HEK293 (cell line): Measurements from ENCODE around the gene C17orf107.
A peak's percentile ranks its signal among the peaks of the same experiment; 100 is the strongest.

ENCODE experiments used
- CTCF ChIA-PET: fragments of 350-600 bp; formaldehyde crosslinking; extraction: SDS; loops from one replicate; lab custom pipeline; 2021; ENCODE audit warnings: antibody characterized with exemption; lab: Yijun Ruan, JAX
- POLR2A ChIA-PET: fragments of 300-600 bp; formaldehyde crosslinking; extraction: SDS; loops from one replicate; lab custom pipeline; 2020; ENCODE audit warnings: antibody characterized with exemption, inconsistent platforms; lab: Yijun Ruan, JAX
- H3K27ac ChIP-seq: fragments of 200-500 bp; sonication (Bioruptor generic); 2 replicates; pipeline ENCODE4 v1.5.1; 2014; ENCODE audit warnings: low read depth, low read length, control low read depth, inconsistent platforms; ENCODE audit errors: extremely low read depth
- H3K36me3 ChIP-seq, 2 experiments: fragments of 200-500 bp in 1 of 2; sonication (Bioruptor generic) in 1 of 2; 1 replicate in 1 of 2; 2 replicates in 1 of 2; pipeline ENCODE4 v1.5.1; 2014 to 2017; ENCODE audit warnings: inconsistent platforms in 2 of 2, low read length in 2 of 2; ENCODE audit not compliant: control insufficient read depth in 2 of 2, insufficient read depth in 1 of 2
- H3K4me1 ChIP-seq: fragments of 200-500 bp; sonication (Bioruptor generic); 2 replicates; pipeline ENCODE4 v1.5.1; 2014; ENCODE audit warnings: mild to moderate bottlenecking, low read length, inconsistent platforms; ENCODE audit not compliant: control insufficient read depth, insufficient read depth
- H3K4me3 ChIP-seq: 2 replicates; pipeline ENCODE4 v1.5.1; 2011; ENCODE audit warnings: low read depth, mild to moderate bottlenecking, control low read depth, low read length, moderate library complexity
- H3K9me3 ChIP-seq: fragments of 200-500 bp; sonication (Bioruptor generic); 2 replicates; pipeline ENCODE4 v1.5.1; 2014; ENCODE audit warnings: low read depth, low read length, inconsistent platforms; ENCODE audit not compliant: control insufficient read depth, insufficient read depth
- BCL11A ChIP-seq: fragments of 450-650 bp; formaldehyde crosslinking; IDR thresholded peaks from 2 replicates; pipeline ENCODE4 v1.5.1; 2016; ENCODE audit warnings: low read depth, missing biosample characterization, missing genetic modification characterization
- BCL11B ChIP-seq: fragments of 450-650 bp; formaldehyde crosslinking; IDR thresholded peaks from 2 replicates; pipeline ENCODE4 v1.5.1; 2016; ENCODE audit warnings: low read depth, missing biosample characterization, missing genetic modification characterization
- HOXC10 ChIP-seq: sonication (generic); formaldehyde crosslinking; IDR thresholded peaks from 2 replicates; pipeline ENCODE4 v1.8.1; 2023; ENCODE audit warnings: mild to moderate bottlenecking, missing genetic modification reagents
- HOXD13 ChIP-seq: sonication (generic); formaldehyde crosslinking; IDR thresholded peaks from 2 replicates; pipeline ENCODE4 v1.8.0; 2022; ENCODE audit warnings: missing genetic modification reagents, borderline replicate concordance
- OVOL3 ChIP-seq: fragments of 450-650 bp; formaldehyde crosslinking; IDR thresholded peaks from 2 replicates; pipeline ENCODE4 v1.5.1; 2016; ENCODE audit warnings: missing biosample characterization, missing genetic modification characterization
- SP2 ChIP-seq: fragments of 450-650 bp; formaldehyde crosslinking; IDR thresholded peaks from 2 replicates; pipeline ENCODE4 v1.5.1; 2016; ENCODE audit warnings: missing biosample characterization, missing genetic modification characterization
- ZFHX2 ChIP-seq: fragments of 450-650 bp; formaldehyde crosslinking; conservative IDR thresholded peaks from 2 replicates; pipeline ENCODE4 v1.5.1; 2016; ENCODE audit warnings: missing biosample characterization, missing genetic modification characterization
- ZNF10 ChIP-seq: fragments of 450-650 bp; formaldehyde crosslinking; IDR thresholded peaks from 2 replicates; pipeline ENCODE4 v1.5.1; 2017; ENCODE audit warnings: missing biosample characterization, missing genetic modification characterization
- ZNF132 ChIP-seq: fragments of 450-650 bp; formaldehyde crosslinking; IDR thresholded peaks from 2 replicates; pipeline ENCODE4 v1.5.1; 2017; ENCODE audit warnings: missing biosample characterization, missing genetic modification characterization, borderline replicate concordance
- ZNF239 ChIP-seq: fragments of 450-650 bp; formaldehyde crosslinking; IDR thresholded peaks from 2 replicates; pipeline ENCODE4 v1.5.1; 2016; ENCODE audit warnings: missing biosample characterization, missing genetic modification characterization
- ZNF274 ChIP-seq, 2 experiments: fragments of 200-500 bp in 1 of 2; fragments of 450-650 bp in 1 of 2; sonication (Bioruptor generic) in 1 of 2; formaldehyde crosslinking in 1 of 2; IDR thresholded peaks; 2 replicates each; pipeline versions ENCODE4 v1.5.1 to v1.6.1; 2014 to 2016; ENCODE audit warnings: borderline replicate concordance in 1 of 2, inconsistent platforms in 1 of 2, low read length in 1 of 2, missing biosample characterization in 1 of 2, missing genetic modification characterization in 1 of 2
- ZNF341 ChIP-seq: fragments of 450-650 bp; formaldehyde crosslinking; IDR thresholded peaks from 2 replicates; pipeline ENCODE4; 2016; ENCODE audit warnings: low read depth, missing biosample characterization, missing genetic modification characterization
- ZNF391 ChIP-seq: fragments of 450-650 bp; formaldehyde crosslinking; IDR thresholded peaks from 2 replicates; pipeline ENCODE4 v1.5.1; 2016; ENCODE audit warnings: low read depth, missing biosample characterization, missing genetic modification characterization, borderline replicate concordance
- ZNF433 ChIP-seq: fragments of 450-650 bp; formaldehyde crosslinking; IDR thresholded peaks from 2 replicates; pipeline ENCODE4 v1.5.1; 2016; ENCODE audit warnings: missing biosample characterization, missing genetic modification characterization, low read depth
- ZNF518A ChIP-seq: fragments of 450-650 bp; formaldehyde crosslinking; conservative IDR thresholded peaks from 2 replicates; pipeline ENCODE4 v1.5.1; 2016; ENCODE audit warnings: low read depth, missing biosample characterization, missing genetic modification characterization
- ZNF530 ChIP-seq: fragments of 450-650 bp; formaldehyde crosslinking; IDR thresholded peaks from 2 replicates; pipeline ENCODE4 v1.5.1; 2016; ENCODE audit warnings: low read depth, missing biosample characterization, missing genetic modification characterization
- ZNF544 ChIP-seq: fragments of 450-650 bp; formaldehyde crosslinking; IDR thresholded peaks from 2 replicates; pipeline ENCODE4 v1.5.0; 2017; ENCODE audit warnings: missing biosample characterization, missing genetic modification characterization
- ZNF624 ChIP-seq: fragments of 450-650 bp; formaldehyde crosslinking; IDR thresholded peaks from 2 replicates; pipeline ENCODE4 v1.5.1; 2017; ENCODE audit warnings: missing biosample characterization, missing genetic modification characterization
- TF ChIP-seq, protein P1 (sequence below): fragments of 450-650 bp; formaldehyde crosslinking; IDR thresholded peaks from 2 replicates; pipeline ENCODE4 v1.5.1; 2016; ENCODE audit warnings: missing biosample characterization, missing genetic modification characterization, borderline replicate concordance

C17orf107 gene

DNA sequence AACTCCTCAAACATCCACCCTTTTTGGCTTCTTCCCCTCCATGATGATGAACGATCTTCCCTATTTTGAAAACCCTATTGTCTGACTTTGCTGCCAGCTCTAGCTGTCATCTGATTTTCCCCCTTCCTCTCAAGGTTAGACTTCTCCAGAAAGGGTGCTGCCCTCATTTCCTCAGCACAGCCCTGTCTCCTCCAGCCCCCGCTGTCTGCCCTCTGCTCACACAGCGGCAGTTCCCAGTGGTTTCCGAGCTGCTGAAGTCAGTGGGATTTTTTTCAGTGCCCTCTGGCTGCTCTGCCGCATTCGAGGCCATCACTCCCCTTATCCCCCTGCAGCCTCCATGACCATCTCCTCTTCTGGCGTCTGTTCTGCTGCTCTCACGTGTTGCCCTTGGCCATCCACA is 26.6 kb upstream of the C17orf107 start:
- ChIA-PET CTCF (no interaction called here), POLR2A (no interaction called here)
- Histone ChIP-seq H3K4me1 (no peaks in the 10 kb centered on the region), H3K27ac (no peak overlapping the region), H3K4me3 (no peak overlapping the region), H3K9me3 (no peaks in the 10 kb centered on the region), H3K36me3 (peaks cover 5 to 10% of the 10 kb centered on the region in 2 experiments; a peak in 2 of 3 replicates)
- TF ChIP-seq ZNF544 (tag by site-specific recombination) (no peak), ZNF391 (tag by site-specific recombination) (no peak), BCL11A (tag by site-specific recombination) (no peak), ZNF518A (tag by site-specific recombination) (no peak), ZNF530 (no peak), ZNF433 (no peak), HOXC10 (CRISPR knock-in tag) (no peak), ZNF274 (IDR thresholded peaks at IDR 0.05; ENCODE audit: low read length) (no peak), ZNF274 (tag by site-specific recombination; IDR thresholded peaks at IDR 0.05; ENCODE audit: borderline replicate concordance) (no peak), OVOL3 (tag by site-specific recombination) (no peak), ZNF341 (tag by site-specific recombination) (no peak), ZNF239 (tag by site-specific recombination) (no peak), SP2 (tag by site-specific recombination) (no peak), ZNF132 (tag by site-specific recombination) (no peak), BCL11B (tag by site-specific recombination) (no peak), ZFHX2 (tag by site-specific recombination) (no peak), HOXD13 (CRISPR knock-in tag) (no peak)
- TF ChIP-seq, protein P1, sequence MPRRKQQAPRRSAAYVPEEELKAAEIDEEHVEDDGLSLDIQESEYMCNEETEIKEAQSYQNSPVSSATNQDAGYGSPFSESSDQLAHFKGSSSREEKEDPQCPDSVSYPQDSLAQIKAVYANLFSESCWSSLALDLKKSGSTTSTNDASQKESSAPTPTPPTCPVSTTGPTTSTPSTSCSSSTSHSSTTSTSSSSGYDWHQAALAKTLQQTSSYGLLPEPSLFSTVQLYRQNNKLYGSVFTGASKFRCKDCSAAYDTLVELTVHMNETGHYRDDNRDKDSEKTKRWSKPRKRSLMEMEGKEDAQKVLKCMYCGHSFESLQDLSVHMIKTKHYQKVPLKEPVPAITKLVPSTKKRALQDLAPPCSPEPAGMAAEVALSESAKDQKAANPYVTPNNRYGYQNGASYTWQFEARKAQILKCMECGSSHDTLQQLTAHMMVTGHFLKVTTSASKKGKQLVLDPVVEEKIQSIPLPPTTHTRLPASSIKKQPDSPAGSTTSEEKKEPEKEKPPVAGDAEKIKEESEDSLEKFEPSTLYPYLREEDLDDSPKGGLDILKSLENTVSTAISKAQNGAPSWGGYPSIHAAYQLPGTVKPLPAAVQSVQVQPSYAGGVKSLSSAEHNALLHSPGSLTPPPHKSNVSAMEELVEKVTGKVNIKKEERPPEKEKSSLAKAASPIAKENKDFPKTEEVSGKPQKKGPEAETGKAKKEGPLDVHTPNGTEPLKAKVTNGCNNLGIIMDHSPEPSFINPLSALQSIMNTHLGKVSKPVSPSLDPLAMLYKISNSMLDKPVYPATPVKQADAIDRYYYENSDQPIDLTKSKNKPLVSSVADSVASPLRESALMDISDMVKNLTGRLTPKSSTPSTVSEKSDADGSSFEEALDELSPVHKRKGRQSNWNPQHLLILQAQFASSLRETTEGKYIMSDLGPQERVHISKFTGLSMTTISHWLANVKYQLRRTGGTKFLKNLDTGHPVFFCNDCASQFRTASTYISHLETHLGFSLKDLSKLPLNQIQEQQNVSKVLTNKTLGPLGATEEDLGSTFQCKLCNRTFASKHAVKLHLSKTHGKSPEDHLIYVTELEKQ (tag by site-specific recombination): no peak

- Histone ChIP-seq H3K27ac (no peak overlapping the region), H3K4me1 (no peaks in the 10 kb centered on the region), H3K4me3 (no peak overlapping the region), H3K36me3 (peaks cover 0 to 27% of the 10 kb centered on the region in 2 experiments; a peak in 2 of 3 replicates), H3K9me3 (no peaks in the 10 kb centered on the region)
- ChIA-PET POLR2A (interaction anchor here (0.6 to 1.1 kb wide), 2 partner anchors 22 to 1559 kb away, joined by 3 to 4 read pairs; no protein-coding TSS in a partner anchor), CTCF (interaction anchor here (0.7 to 1.8 kb wide), 3 partner anchors 11 to 549 kb away, joined by 3 to 5 read pairs (median 4); no protein-coding TSS in a partner anchor)
- TF ChIP-seq ZNF624 (tag by site-specific recombination): no peak
- TF ChIP-seq ZNF10 (tag by site-specific recombination): peak; percentile 29; the same call in 1 of the 2 replicates
- TF ChIP-seq, all 188 proteins: peak for 1
Observed at GRCh38 chr17:4877089-4877488, 22.2 kb upstream of the C17orf107 start.
